Fibroblast of skin of scalp (primary cell): ENCODE measurements around the gene CLIC3.

ENCODE experiments used
- DNase-seq: peaks from one replicate; pipeline ENCODE4 v3.0.0-alpha.2; 2013

CLIC3 gene

DNA sequence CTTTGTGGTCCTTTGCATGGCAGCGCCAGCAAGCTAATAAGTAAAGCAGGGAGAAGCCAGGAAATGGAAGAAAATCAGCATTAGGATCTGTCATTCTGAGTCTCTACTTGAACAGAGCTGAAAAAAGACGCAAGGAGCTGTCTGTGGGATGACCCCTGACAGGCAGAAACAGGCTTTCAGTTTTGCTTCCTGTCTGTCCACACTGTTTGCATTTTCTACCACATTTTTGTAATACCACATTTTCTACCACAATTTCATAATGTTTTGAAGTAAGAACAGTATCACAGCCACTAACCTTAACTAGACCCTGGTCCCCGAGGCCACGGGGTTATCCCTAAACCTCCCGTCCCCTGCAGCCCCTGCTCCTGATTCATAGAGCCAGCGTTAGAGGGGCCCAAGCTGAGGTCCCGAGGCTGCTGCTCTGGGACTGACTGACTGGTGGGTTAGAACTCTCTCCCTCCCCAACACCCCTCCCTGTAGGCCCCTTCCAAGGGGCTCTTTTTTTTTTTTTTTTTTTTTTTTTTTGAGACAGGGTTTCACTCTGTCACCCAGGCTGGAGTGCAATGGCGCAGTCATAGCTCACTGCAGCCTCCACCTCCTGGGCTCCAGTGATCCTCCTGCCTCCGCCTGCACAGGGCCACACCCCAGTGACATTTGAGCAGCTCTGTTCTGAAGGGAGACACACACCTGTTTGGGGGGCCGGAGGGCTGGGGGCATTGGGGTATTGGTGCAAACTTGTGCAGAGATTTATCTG lies 4.0 kb upstream of the CLIC3 start:
- peak; percentile 64 for DNase-seq

DNA sequence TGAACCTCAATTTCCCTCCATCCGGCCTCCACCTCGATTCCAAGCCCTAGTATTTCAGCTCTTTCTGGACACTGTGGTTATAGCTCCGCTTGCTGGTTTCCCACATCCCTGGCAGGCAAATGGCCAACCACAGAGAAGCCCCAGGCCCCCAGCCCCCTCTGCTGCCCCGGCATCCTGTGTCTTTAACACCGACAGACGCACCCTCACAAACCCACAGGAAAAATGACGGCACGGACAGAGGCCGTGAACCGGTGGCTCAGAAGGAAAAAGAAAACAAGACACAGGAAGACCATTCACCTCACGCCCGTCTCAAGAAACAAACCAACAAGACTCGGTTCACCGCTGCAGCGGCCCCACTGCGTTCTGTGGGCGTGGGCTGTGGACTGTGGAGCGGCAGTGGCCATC lies 1.5 kb upstream of the CLIC3 start:
- DNase-seq, result no peak

DNA sequence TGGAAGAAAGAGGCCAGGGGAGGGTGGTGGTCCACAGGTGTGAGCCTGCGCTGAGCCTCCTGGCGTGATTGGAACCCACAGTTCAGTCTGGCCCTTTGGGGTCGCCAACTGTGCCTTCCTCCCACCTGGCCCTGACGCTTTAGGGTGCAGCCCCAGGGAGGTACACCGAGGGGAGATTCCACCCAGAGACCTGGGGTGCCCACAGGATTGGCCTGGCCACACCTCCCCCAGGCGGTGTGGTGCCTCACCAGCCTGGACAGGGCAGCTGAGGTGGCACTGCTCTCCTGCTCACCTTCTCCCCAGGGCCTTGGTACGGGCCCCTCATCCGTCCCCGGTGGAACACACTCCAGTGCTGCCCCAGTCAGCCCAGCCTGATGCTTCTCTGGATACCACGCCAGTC lies 1.0 kb upstream of the CLIC3 start:
- DNase-seq, result no peak

DNA sequence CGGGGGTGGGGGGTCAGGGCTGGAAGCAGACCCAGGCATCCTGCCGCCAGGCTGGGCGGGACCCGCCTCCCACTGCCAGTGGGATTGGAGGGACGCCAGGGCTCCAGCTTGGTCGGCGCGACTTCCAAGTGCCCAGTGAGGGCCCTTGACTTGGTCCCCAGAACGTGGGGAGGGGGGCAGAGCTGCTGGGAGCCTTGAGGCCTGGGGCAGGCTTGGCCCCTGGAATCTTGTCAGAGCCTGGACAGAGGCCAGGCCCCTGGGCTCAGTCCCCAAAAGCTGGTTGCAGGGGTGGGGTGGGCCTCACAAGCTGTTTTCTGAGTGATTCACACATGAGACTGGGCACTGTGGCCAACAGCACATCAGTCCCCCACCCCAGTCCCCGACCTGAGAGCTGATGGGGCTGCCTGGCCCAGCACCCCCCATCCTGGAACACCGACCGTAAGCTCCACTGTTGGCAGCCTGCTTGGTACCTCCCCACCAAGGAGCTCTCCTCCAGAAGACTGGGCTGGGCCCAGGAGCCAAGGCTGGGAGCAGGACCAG lies 526 bp downstream of the CLIC3 start:
- DNase-seq, result peak; percentile 55

DNA sequence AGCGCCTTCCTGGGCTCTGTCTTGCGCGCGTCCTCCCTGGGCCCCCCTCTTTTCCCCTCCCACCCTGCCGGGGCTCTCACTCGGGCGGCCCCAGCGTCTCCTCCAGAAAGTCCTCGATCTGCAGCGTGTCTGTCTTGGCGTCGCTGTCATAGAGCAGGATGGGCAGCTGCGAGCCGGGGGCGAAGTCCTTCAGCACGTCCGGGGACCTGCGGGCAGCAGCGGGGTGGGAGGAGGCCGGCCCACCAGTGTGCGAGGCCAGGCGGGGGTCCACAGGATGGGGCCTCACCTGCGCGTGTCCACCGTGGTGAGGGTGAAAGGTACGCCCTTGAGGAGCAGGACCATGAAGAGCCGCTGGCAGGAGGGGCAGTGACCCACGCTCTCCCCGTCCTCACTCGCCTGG lies 1.0 kb downstream of the CLIC3 start:
- DNase-seq, result no peak

DNA sequence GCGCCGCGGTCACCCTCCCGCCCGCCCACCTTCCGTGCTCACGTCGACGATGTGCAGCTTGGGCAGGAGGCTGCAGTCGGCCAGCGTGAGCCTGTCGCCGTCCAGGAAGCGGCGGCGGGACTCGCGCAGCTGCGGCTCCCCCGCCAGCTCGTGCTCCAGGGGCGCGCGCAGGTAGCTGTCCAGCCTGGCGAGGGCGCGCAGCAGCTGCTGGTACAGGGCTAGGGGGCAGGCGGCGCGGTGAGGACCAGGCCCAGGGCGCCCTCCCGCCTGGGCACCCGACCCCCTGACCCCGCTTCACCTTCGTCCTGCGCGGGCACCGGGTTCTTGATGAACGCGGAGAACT lies 1.5 kb downstream of the CLIC3 start:
- no peak for DNase-seq

DNA sequence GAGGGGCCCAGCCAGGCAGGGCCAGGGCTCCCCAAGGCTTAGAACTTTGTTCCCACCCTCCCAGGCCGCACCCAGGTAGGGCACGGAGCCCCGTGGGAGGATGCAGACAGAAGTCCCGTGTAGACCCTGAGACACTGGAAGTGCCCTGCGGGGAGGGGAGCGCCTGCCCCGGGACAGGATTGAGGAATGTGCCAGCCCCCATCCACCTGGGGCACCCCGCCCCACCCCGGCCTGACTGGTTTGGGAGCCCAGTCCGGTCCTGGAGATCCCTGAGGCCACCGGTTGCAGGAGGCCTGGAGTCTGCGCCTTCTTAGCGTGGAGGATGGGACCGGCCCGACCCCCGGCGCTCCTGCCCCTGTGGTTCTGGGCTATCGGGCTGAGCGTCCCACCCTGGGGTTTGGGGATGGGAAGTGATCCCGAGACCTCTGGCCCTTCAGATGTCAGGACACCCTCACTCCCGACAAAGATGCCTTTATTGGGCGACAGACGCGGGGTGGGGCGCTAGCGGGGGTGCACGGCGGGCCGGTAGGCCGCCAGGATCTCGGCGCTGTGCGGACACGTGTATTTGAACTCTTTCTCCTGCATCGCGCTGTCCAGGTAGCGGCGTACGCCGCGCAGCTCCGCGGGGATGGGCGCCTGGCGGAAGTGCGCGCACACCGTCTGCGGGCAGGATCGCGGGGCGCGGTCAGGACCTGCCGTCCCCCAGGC lies 2.0 kb downstream of the CLIC3 start:
- DNase-seq, result no peak

DNA sequence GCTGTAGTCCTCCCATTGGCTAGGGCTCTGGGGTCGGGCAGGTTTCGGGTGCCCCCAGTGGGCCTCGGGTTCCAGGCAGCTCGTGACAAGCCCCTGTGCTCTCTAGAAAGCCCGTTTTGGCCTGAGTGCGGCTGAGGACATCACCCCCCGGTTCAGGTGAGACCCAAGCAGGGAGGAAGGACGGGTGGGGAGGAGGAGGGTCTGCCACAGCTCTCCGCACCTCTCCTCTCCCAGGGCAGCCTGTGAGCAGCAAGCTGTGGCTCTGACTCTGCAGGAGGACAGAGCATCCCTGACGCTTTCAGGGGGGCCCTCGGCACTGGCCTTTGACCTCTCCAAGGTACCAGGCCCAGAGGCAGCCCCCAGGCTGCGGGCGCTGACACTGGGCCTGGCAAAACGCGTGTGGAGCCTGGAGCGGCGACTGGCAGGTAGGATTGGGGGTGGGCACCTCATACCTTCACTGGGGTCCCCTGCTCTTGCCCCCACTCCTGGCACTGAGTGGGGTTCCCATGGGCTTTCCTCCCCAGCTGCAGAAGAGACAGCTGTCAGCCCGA lies 3.5 kb downstream of the CLIC3 start:
- no peak for DNase-seq

DNA sequence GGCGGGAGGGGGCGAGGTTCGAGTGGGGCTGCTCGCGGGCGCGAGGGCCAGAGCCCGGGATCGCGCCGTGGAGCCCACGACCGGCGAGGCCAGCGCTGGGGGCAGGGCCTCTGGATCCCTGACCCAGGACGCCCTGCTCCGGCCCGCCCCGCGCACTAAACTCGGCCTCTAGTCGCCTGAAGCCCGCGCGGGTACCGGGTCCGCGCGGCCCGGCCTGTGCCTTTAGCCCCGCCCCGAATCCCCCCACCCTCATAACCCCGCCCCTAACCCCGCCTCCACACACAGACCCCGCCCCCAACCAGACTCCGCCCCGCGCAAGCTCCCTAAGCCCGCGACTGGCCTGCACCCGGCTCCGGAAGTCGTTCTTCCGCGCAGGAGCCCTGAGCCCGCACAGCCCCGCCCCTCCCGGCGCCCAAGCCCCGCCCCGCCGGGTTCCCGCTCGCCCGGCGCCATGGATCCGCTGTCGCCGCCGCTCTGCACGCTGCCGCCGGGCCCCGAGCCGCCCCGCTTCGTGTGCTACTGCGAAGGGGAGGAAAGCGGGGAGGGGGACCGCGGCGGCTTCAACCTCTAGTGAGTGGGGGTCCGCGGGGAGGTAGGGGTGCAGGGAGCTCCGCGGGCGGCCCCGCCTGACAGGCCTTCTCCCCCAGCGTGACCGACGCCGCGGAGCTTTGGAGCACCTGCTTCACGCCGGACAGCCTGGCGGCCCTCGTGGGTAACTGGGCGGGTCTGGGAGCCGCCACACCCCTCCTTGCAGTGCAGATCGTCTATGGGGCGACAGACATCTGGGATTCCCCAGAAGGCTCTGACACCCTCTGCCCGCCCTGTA lies 4.2 kb downstream of the CLIC3 start, which contains the start of gene PAXX:
Gene PAXX, plus strand, starts transcription at position 430 of the 826 bp plus-strand sequence. Its CDS starts 22 bp downstream, at position 452.
- peak; percentile 91 for DNase-seq

DNA sequence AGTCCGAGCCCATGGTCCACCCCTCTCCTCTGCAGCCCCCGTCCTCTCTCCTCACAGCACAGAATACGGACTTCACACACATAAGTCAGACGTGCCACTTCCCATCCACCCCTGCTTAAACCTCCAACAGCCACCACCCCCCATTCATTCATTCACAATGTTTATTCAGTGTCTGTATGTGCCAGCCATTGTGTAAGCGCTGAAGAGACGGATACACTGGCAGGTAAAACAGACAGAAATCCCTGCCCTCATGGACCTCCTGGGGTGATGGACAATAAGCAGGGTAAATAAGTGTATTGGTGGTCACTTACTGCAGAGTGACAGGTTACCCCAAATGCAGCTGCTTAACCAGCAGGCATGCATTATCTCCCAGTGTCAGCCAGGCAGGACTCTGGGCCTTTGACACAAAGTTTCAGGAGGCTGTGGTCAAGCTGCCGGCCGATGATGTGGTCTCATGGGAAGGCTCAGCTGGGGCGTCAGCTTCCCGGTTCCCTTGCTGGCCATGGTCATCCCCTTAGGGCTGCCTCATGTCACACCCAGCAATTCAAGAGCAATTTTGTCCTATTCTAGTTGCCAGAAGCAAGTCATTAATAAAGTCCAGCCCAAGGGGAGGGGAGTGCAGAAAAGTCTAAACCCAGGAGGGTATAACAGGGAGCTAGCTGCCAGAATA lies 6.0 kb downstream of the CLIC3 start:
- no peak for DNase-seq

DNA sequence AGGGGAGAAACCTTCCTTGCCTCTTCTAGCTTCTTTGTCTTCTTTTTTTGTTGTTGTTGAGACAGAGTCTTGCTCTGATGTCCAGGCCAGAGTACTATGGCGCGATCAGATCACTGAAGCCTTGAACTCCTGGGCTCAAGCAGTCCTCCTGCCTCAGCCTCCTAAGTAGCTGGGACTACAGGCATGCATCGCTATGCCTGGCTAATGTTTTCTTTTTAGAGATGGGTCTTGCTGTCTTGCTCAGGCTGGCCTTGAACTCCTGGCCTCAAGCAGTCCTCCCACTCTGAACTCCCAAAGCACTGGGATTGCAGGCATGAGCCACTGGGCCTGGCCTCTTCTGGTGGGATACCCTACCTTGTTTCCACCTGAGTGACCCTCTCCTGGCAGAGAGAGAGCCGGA lies 7.5 kb downstream of the CLIC3 start:
- DNase-seq, result no peak

DNA sequence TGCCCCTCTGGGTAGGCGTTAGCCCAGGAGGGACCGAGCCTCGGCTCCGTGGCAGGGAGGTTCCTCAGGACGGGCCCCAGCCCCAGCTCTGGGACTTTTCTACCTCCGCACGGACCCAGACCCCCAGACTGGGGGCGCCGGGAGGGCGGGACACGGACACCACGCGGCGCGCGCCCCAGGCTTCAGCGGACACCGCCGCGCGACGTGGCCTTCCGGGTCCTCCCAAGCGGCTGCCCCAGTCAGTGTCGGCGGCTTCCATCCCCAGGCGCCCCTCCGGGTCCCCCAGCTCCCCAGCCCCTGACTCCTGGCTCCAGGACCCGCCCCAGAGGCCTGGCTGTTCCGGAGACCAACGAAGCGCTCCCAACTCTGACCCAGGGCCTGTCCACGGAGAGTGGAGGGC lies 10.5 kb downstream of the CLIC3 start:
- no peak for DNase-seq

DNA sequence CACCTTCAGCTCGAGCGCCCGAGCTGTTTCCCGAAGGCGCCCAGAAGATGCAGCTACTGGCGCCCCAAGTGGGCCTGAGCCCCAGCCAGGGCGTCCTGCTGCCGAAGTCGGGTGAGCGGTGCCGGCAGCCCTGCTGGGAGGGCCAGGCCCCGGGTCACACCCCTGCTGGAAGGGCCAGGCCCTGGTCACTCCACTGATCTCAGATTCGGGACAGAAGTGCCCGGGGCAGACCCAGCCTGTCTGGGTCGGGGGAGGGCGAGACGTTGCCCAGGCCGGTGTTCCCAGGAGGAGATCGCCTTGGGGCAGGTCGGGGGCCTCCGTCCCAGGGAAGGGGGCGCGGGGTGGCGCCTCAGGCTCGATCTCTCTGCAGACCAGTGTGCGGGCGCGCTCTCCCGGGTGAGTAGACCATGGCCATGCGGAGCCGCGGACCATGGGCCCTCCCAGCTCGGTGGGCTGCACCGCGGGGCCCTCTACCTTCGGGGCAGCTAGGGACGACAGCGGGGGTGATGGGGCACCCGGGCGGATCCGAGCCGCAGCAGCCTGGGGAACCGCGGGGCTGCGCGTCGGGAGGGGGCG lies 11.3 kb downstream of the CLIC3 start:
- DNase-seq, result no peak

DNA sequence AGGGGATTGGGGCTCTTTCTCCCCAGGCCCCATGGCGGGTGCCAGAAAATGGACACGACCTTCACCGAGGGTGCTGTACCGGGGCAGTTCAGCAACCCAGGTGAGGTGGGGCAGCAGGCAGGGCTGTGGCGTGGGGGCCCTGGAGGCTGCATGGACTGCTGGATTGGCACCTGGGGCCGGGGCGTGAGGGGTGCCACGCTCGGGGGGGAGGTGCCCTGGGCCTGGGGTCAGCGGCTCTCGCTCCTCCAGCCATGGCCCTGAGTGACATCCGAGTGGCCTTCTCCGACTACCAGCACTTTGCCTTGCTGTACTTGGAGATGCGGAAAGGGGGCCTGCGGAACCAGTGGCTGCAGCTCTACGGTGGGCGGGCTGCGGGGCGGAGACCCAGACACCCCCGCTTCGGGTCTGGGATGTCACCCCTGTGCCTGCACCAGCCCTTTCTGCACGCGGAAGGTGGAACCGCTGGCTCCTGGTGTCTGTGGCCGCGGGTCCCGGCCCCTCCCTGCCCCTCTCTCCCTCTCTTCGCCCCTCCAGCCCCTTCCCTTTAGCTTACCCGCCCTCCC lies 11.8 kb downstream of the CLIC3 start:
- DNase-seq, result no peak

DNA sequence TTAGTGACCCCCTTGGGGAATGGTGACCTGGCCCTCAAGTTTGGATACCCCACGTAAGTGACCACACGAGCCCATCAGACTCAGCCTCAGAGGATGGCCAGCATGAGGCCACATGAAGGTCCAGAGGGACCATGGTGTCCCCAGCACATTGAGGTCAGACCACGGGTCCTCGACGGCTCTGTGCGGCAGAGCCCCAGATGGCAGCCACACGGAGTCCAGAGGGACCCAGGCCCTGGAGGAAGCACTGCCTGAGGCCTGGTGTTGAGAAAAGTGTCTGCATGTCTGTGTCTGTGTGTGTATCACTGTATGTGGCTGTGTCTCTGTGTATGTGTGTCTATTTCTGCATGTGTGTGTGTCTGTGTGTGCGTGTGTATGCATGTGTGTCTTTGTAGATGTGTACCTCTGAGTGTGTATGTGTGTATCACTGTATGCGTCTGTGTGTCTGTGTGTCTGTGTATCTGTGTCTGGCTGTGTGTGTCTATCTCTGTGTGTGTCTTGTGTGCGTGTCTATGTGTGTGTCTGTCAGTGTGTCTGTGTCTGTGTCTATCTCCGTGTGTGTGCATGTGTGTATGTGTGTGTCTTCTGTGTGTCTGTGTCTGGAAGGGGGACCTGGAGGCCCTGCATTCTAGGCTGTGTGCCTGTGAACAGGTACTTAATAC lies 12.6 kb downstream of the CLIC3 start:
- DNase-seq, result no peak

DNA sequence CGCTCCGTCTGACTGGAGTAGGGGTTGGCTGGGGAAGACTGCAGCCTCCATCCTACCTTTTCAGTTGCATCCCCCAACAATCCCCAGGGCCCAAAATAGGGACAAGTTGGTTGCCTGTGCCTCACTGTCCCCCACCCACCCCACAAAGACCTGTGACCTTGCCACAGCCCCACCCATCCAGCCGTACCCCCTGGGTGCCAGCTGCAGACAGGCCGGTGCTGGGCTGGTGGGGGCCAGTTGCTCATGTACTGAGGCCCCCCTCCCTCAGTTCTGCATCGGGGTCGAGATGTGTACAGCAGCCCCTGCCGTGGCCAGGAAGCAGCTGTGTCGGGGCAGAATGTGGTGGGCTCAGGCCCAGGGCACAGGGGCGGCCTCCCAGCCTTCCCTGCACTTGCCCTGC lies 13.2 kb downstream of the CLIC3 start:
- no peak for DNase-seq

DNA sequence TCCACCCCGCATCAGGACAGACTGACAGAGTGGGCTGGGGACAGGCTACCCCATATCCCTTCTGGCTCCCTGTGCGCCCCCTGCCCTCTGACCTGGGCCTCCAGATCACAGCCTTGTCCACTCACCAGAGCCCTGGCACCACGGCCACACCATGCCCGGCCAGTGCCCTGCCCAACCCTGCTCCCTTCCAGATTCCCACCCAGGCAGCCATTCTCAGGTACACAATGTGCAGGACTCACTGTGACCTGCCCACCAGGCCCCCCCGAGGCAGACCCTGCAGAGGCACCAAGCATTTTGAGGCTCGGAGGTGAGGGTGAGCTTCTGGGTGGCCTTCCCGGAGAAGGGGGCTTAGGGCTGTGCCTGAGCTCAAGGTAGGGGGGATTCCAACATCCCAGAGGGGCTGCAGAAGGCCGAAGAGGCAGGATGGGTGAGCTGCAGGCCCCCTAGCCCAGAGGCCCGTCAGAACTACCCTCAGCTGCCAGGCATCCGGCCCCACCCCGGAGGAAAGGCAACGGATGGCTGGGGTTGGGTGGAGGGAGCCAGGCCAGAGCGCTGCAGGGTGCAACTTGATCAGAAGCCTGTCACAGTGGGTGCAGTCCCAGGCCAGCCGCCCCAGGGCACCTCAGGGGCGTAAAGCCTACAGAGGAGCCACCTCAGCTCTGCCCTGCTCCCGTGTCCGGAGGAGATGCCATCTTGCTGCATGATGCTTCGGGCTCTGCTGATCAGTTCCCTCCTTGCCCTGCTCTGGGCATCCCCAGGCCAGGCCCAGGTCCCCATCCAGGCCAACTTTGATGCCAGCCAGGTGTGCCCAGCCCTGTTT lies 13.9 kb downstream of the CLIC3 start, which contains the start of gene LCNL1:
Gene LCNL1, plus strand, starts transcription at position 762 of the 820 bp plus-strand sequence. CDS start 594 bp downstream, outside the sequence.
- DNase-seq, result no peak

DNA sequence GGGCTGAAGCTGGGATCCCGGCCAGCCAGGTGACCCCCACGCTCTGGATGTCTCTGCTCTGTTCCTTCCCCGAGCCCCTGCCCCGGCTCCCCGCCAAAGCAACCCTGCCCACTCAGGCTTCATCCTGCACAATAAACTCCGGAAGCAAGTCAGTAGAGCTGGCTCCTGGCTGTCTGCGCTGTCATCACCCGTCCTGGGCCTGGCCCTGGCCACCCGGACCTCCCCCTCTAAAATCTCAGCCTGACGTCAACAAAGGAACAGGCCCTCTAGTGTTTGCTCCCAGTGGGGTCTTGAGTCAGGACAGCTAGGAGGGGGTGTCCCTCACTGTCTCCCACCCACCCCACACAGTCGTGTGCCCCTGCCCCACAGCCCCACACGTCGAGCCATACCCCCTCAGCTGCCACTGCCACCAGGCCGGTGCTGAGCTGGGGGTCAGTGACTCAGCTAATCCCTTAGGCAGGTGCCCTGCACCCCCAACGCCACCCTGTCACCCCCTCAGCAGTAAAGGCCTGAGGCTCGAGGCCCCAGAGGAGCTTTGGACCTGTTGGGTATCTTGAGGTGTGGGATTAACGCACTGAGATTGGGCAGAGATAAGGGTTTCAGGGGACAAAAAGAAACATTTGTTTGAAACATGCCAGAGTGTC lies 14.7 kb downstream of the CLIC3 start:
- no peak for DNase-seq
